ENCODE results near the gene BRD7. TPM values are rescaled to one million over a fixed set of nuclear protein-coding genes. Genes with fewer than 3 reads are reported as not detected.

BRD7 gene
- total RNA-seq, 1 experiment from 2014 or later = 45.6 TPM

DNA sequence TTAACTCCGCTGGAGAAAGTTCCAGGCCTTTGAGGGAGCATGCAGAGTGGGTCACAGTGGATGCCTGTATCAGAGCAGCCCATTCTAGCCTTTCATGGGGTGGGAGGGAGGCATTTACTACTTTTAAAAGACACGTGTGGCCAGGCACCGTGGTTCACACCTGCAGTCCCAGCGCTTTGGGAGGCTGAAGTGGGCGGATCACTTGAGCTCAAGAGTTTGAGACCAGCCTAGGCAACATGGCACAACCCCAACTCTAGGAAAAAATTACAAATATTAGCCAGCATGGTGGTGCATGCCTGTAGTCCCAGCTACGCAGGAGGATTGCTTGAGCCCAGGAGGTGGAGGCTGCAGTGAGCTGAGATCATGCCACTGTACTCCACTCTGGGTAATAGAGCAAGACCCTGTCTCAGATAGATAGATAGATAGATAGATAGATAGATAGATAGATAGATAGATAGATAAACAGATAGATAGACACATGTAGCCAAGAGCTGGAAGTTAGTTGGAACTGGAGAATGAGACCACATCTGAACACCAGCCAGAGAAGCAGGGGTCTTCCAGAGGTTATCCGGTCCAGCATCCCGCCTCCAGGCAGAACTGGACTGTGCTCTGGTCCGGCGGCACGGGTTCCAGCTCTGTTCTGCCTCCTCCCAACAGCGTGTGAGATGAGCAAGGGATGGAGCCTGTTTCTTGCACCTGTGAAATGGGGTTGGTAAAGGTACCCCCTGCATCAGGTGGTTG, 98.8 kb downstream of the BRD7 start:
- no peak for DNase-seq (ENCODE audit: low read depth, low spot score)
- Histone ChIP-seq H3K27ac (ENCODE audit: low read length) (no peak overlapping the region), H3K4me1 (ENCODE audit: control insufficient read depth, insufficient read depth, low read length) (peaks cover 6% of the 10 kb centered on the region), H3K4me3 (ENCODE audit: low read depth in 2 of 2, low read length in 2 of 2) (no peak overlapping the region), H3K9me3 (ENCODE audit: control insufficient read depth, insufficient read depth, low read depth, low read length) (no peaks in the 10 kb centered on the region), H3K27me3 (ENCODE audit: control insufficient read depth, insufficient read depth, low read length) (no peaks in the 10 kb centered on the region), H3K36me3 (ENCODE audit: control insufficient read depth, insufficient read depth, low read length) (no peaks in the 10 kb centered on the region)
- in situ Hi-C loops (cut with HindIII; ENCODE audit: low pct_unique_long_range_greater_than_20kb, low sequenced_read_pairs) = no loop called here
- ChIA-PET CTCF (no interaction called here), POLR2A (no interaction called here)
- ATAC-seq = no peak
- TF ChIP-seq TCF7L2 (IDR thresholded peaks at IDR 0.05; ENCODE audit: low read depth, low read length) (no peak), POLR2AphosphoS5 (IDR thresholded peaks at IDR 0.05; ENCODE audit: low read depth, low read length) (no peak), SIN3A (IDR thresholded peaks at IDR 0.05; ENCODE audit: borderline replicate concordance, insufficient read depth, low read depth, low read length) (no peak)
- TF ChIP-seq, protein P1, sequence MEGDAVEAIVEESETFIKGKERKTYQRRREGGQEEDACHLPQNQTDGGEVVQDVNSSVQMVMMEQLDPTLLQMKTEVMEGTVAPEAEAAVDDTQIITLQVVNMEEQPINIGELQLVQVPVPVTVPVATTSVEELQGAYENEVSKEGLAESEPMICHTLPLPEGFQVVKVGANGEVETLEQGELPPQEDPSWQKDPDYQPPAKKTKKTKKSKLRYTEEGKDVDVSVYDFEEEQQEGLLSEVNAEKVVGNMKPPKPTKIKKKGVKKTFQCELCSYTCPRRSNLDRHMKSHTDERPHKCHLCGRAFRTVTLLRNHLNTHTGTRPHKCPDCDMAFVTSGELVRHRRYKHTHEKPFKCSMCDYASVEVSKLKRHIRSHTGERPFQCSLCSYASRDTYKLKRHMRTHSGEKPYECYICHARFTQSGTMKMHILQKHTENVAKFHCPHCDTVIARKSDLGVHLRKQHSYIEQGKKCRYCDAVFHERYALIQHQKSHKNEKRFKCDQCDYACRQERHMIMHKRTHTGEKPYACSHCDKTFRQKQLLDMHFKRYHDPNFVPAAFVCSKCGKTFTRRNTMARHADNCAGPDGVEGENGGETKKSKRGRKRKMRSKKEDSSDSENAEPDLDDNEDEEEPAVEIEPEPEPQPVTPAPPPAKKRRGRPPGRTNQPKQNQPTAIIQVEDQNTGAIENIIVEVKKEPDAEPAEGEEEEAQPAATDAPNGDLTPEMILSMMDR (IDR thresholded peaks at IDR 0.05) = no peak
- TF ChIP-seq, protein P2, sequence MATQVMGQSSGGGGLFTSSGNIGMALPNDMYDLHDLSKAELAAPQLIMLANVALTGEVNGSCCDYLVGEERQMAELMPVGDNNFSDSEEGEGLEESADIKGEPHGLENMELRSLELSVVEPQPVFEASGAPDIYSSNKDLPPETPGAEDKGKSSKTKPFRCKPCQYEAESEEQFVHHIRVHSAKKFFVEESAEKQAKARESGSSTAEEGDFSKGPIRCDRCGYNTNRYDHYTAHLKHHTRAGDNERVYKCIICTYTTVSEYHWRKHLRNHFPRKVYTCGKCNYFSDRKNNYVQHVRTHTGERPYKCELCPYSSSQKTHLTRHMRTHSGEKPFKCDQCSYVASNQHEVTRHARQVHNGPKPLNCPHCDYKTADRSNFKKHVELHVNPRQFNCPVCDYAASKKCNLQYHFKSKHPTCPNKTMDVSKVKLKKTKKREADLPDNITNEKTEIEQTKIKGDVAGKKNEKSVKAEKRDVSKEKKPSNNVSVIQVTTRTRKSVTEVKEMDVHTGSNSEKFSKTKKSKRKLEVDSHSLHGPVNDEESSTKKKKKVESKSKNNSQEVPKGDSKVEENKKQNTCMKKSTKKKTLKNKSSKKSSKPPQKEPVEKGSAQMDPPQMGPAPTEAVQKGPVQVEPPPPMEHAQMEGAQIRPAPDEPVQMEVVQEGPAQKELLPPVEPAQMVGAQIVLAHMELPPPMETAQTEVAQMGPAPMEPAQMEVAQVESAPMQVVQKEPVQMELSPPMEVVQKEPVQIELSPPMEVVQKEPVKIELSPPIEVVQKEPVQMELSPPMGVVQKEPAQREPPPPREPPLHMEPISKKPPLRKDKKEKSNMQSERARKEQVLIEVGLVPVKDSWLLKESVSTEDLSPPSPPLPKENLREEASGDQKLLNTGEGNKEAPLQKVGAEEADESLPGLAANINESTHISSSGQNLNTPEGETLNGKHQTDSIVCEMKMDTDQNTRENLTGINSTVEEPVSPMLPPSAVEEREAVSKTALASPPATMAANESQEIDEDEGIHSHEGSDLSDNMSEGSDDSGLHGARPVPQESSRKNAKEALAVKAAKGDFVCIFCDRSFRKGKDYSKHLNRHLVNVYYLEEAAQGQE (IDR thresholded peaks at IDR 0.05; ENCODE audit: insufficient read depth in 1 of 2, low read depth in 2 of 2, low read length in 1 of 2) = no peak
- no TSS peak for BruUV-seq (replicated peaks)
- intact Hi-C loops (cut with micrococcal nuclease; ENCODE audit: unreplicated experiment) = no loop called here

DNA sequence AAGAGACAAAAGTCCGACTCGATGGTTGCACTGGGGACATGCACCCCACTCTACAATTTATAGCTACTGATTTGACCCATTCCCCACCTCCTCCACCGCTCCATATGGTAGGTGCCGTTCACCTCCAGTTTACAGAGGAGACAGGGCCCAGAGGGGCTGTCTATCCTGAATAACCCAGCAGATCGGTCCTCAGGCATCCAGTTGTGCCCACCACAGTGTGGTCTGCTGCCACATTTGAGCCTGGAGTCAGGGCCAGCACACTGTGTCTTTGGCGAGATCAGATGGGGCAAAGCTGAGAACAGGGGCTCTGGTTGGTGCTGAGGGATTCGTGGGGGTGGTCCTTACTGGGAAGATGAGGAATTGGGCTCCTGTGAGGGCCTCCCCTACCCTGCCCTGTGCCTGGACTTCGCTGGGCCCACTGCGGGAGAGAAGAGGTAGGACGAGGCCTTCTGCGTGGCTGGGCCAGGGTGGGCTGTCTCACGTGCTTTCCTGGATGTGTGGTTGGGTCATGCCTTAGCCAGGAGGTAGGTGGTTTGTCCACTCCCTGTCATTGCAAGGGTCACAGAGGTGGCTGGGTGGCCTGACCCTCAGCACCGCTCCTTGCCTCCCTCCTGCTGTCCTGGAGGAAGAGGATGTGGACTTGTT, 99.6 kb downstream of the BRD7 start:
- Histone ChIP-seq H3K36me3 (ENCODE audit: control insufficient read depth, insufficient read depth, low read length) (no peaks in the 10 kb centered on the region), H3K9me3 (ENCODE audit: control insufficient read depth, insufficient read depth, low read depth, low read length) (no peaks in the 10 kb centered on the region), H3K27me3 (ENCODE audit: control insufficient read depth, insufficient read depth, low read length) (no peaks in the 10 kb centered on the region), H3K4me3 (ENCODE audit: low read depth in 2 of 2, low read length in 2 of 2) (no peak overlapping the region), H3K27ac (ENCODE audit: low read length) (no peak overlapping the region), H3K4me1 (ENCODE audit: control insufficient read depth, insufficient read depth, low read length) (peaks cover 6% of the 10 kb centered on the region)
- ChIA-PET POLR2A (interaction anchor here (0.6 kb wide), 1 partner anchor 9 kb away, joined by 5 read pairs; no protein-coding TSS in a partner anchor), CTCF (no interaction called here)
- BruUV-seq (replicated peaks) = no TSS peak
- intact Hi-C loops (cut with micrococcal nuclease; ENCODE audit: unreplicated experiment) (no loop called here), in situ Hi-C loops (cut with HindIII; ENCODE audit: low pct_unique_long_range_greater_than_20kb, low sequenced_read_pairs) (no loop called here)
- ATAC-seq (no peak), DNase-seq (ENCODE audit: low read depth, low spot score) (no peak)
- TF ChIP-seq, protein P1 (IDR thresholded peaks at IDR 0.05) = no peak
- TF ChIP-seq POLR2AphosphoS5 (IDR thresholded peaks at IDR 0.05; ENCODE audit: low read depth, low read length) (no peak), TCF7L2 (IDR thresholded peaks at IDR 0.05; ENCODE audit: low read depth, low read length) (no peak), SIN3A (IDR thresholded peaks at IDR 0.05; ENCODE audit: borderline replicate concordance, insufficient read depth, low read depth, low read length) (no peak)
- TF ChIP-seq, protein P2 (IDR thresholded peaks at IDR 0.05; ENCODE audit: insufficient read depth in 1 of 2, low read depth in 2 of 2, low read length in 1 of 2) = no peak
